ENCODE results near the gene CD274.

CD274 gene

DNA sequence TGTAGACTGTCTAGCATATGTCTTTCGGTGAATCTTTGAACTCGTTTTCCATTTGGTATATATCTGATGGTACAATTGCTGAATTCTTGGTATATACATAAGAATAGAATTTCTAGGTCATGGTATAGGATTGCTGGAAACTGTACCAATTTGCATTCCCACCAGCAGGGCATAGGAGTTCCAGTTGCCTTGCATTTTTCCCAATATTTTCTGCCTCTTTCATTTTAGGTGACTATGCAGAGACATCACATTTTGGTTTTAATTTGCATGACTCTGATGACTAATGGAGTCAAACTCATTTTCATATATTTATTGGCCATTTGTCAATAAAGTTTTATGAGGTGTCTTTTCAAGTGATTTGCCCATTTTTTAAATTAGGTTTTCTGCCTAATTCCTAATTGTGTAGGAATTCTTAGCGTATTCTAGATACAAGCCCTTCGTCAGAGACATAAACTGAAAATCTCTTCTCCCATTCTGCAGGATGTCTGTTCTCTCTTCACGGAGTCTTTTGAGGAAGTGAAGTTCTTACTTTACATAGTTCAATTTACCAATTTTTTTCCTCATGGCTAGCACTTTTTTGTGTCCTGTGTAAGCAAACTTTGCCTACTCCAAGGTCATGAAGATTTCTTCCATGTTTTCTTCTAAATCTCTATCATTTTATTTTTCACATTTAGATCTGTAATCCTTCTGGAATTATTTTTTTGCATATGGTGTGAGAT lies 31.1 kb downstream of the CD274 start:
- no peaks in the 10 kb centered on the region for H3K4me1 ChIP-seq (ENCODE audit: control insufficient read depth, insufficient read depth, low read length)
- no peaks in the 10 kb centered on the region for H3K36me3 ChIP-seq (ENCODE audit: control insufficient read depth, insufficient read depth, low read length)
- WGBS, 2 experiments, result 93 to 95% methylated on average over 4 to 5 of the region's 5 CpGs
- no peaks in the 10 kb centered on the region for H3K9me3 ChIP-seq (ENCODE audit: control insufficient read depth, low read length)
- H3K4me3 ChIP-seq (ENCODE audit: insufficient read depth, low read depth, low read length), result no peak overlapping the region
- H3K27me3 ChIP-seq (ENCODE audit: control insufficient read depth, insufficient read depth, low read length, poor library complexity, severe bottlenecking), result no peaks in the 10 kb centered on the region
- no peak overlapping the region for H3K27ac ChIP-seq (ENCODE audit: insufficient read depth, low read depth, low read length, poor library complexity, severe bottlenecking)

DNA sequence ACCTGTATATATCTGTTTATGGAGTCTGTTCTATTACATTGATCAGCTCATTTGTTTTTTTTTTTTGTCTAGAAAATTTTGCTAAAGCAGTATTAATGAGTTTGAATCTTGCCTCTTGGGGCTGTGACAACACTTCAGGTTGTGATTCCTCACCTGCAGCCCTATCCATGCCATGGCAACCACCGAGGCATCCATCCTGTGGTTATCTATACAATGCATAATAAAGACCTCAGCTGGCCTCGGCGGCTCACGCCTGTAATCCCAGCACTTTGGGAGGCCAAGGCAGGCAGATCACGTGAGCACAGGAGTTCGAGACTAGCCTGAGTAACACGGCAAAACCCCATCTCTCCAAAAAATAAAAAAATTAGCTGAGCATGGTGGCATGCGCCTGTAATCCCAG lies 31.9 kb downstream of the CD274 start:
- H3K27ac ChIP-seq (ENCODE audit: insufficient read depth, low read depth, low read length, poor library complexity, severe bottlenecking), result no peak overlapping the region
- H3K9me3 ChIP-seq (ENCODE audit: control insufficient read depth, low read length), result no peaks in the 10 kb centered on the region
- no peak overlapping the region for H3K4me3 ChIP-seq (ENCODE audit: insufficient read depth, low read depth, low read length)
- 73 to 83% methylated on average over 8 of the region's 8 CpGs for WGBS, 2 experiments
- no peaks in the 10 kb centered on the region for H3K4me1 ChIP-seq (ENCODE audit: control insufficient read depth, insufficient read depth, low read length)
- no peaks in the 10 kb centered on the region for H3K27me3 ChIP-seq (ENCODE audit: control insufficient read depth, insufficient read depth, low read length, poor library complexity, severe bottlenecking)
- no peaks in the 10 kb centered on the region for H3K36me3 ChIP-seq (ENCODE audit: control insufficient read depth, insufficient read depth, low read length)

DNA sequence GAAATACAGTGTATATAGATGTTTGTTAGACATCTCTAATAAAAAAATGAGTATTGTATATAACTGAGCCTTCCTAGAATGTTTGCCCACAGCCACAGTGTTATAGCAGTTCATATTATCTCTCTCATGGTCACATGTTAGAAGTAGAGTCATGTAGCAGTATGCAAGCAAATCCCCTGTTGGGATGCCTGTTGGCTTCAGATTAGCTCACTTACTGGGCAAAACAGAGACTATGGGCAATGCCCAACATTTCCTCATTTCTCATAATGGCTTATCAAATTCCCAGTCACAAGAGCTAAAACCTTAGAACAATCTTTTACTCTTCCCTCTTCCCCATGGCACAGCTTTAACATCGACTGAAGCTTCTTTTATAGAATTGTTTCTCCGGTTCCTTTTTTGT lies 33.0 kb downstream of the CD274 start:
- Histone ChIP-seq H3K27me3 (ENCODE audit: control insufficient read depth, insufficient read depth, low read length, poor library complexity, severe bottlenecking) (no peaks in the 10 kb centered on the region), H3K9me3 (ENCODE audit: control insufficient read depth, low read length) (no peaks in the 10 kb centered on the region), H3K4me3 (ENCODE audit: insufficient read depth, low read depth, low read length) (no peak overlapping the region), H3K36me3 (ENCODE audit: control insufficient read depth, insufficient read depth, low read length) (no peaks in the 10 kb centered on the region), H3K27ac (ENCODE audit: insufficient read depth, low read depth, low read length, poor library complexity, severe bottlenecking) (no peak overlapping the region), H3K4me1 (ENCODE audit: control insufficient read depth, insufficient read depth, low read length) (no peaks in the 10 kb centered on the region)
- 100% methylated on average over 1 to 2 of the region's 2 CpGs for WGBS, 2 experiments

DNA sequence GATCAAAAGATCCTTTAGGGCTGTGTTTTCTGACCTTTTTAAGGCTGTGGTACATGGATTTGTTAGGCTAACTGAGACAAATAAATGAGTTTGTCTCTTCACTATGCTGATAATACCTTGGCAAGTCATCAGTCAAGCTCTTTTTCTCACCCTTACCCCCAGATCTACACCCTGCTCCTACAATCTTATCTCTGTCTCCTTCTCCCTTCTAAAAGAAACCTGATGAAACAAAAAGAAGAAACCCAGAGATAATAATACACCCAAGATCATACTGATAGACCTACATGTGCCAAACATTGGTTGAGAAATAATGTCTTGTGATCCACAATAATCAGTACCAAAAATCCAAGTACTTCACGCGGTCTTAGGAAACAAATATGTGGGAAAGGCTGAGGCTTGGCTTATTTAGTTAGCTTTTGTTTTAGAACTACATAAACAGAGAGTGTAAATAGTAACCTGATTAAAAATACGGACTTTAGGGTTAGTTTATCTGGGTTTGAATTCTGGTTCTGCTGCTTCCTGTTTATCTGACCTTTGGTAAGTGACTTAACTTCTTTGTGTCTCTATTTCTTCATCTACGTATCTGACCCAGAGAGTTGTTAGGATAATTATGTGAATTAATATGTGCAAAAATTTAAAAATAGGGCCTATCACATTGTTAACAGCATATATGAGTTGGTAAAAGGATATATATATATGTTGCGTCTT lies 35.2 kb downstream of the CD274 start:
- Histone ChIP-seq H3K4me3 (ENCODE audit: insufficient read depth, low read depth, low read length) (no peak overlapping the region), H3K36me3 (ENCODE audit: control insufficient read depth, insufficient read depth, low read length) (no peaks in the 10 kb centered on the region), H3K9me3 (ENCODE audit: control insufficient read depth, low read length) (no peaks in the 10 kb centered on the region), H3K27me3 (ENCODE audit: control insufficient read depth, insufficient read depth, low read length, poor library complexity, severe bottlenecking) (no peaks in the 10 kb centered on the region), H3K27ac (ENCODE audit: insufficient read depth, low read depth, low read length, poor library complexity, severe bottlenecking) (no peak overlapping the region), H3K4me1 (ENCODE audit: control insufficient read depth, insufficient read depth, low read length) (no peaks in the 10 kb centered on the region)
- 74 to 94% methylated on average over 2 to 5 of the region's 5 CpGs for WGBS, 2 experiments

DNA sequence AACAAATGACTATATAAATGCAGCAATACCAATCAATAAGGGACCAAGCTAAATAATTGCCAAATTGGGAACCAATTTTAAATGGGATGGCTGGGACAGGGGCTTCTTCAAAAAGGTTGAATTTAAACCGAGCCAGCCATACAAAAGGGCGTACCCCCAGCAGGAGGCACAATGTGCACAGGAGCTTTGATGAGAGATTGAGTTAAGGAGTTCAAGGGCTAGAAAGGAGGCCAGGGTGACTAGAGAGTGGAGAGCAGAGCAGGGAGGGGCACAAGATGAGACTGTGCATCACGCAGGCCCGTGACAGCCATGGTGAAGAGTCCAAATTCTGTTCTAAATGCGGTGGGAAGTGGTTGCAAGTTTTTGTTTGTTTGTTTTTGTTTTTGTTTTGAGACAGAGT lies 36.6 kb downstream of the CD274 start:
- no peaks in the 10 kb centered on the region for H3K4me1 ChIP-seq (ENCODE audit: control insufficient read depth, insufficient read depth, low read length)
- no peaks in the 10 kb centered on the region for H3K36me3 ChIP-seq (ENCODE audit: control insufficient read depth, insufficient read depth, low read length)
- no peak overlapping the region for H3K4me3 ChIP-seq (ENCODE audit: insufficient read depth, low read depth, low read length)
- H3K27me3 ChIP-seq (ENCODE audit: control insufficient read depth, insufficient read depth, low read length, poor library complexity, severe bottlenecking), result no peaks in the 10 kb centered on the region
- WGBS, 2 experiments, result 93 to 94% methylated on average over 5 of the region's 5 CpGs
- no peak overlapping the region for H3K27ac ChIP-seq (ENCODE audit: insufficient read depth, low read depth, low read length, poor library complexity, severe bottlenecking)
- H3K9me3 ChIP-seq (ENCODE audit: control insufficient read depth, low read length), result no peaks in the 10 kb centered on the region

DNA sequence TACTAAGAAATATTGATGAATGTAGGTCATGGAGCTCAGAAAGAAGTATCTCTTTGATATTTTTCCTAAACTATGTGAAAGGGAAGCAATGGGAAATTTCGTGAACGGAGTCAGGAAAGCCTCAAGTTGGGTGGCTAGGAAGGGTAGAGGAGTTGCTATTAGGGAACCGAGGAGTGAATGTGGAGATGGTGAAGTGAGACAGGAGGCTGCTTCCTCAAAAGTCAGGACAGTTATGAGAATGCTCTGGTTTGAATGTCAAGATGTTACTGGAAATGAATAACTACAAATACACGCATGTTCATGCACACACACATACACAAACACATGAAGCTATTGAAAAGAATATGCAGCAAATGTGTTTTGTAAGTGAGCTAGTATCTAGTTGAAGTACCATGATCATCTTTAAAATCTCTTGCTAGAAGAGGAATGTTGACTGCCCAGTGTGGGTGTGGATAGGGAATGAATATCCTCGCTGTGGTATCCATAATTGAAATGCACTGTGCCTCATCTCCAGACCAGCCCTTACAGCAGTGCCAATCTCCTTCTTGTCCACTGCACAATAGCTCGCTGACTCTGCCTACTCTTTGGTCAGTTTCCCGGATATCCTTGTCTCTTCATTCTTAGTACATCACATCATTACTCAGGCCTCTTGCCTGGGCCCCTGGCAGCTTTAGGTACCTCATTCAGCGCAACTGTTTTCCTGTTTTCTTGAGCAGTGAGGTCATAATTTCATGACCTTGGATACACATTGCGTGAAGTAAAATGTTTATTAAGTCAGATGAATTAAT lies 38.1 kb downstream of the CD274 start:
- Histone ChIP-seq H3K4me3 (ENCODE audit: insufficient read depth, low read depth, low read length) (no peak overlapping the region), H3K36me3 (ENCODE audit: control insufficient read depth, insufficient read depth, low read length) (no peaks in the 10 kb centered on the region), H3K4me1 (ENCODE audit: control insufficient read depth, insufficient read depth, low read length) (no peaks in the 10 kb centered on the region), H3K27ac (ENCODE audit: insufficient read depth, low read depth, low read length, poor library complexity, severe bottlenecking) (no peak overlapping the region), H3K27me3 (ENCODE audit: control insufficient read depth, insufficient read depth, low read length, poor library complexity, severe bottlenecking) (no peaks in the 10 kb centered on the region), H3K9me3 (ENCODE audit: control insufficient read depth, low read length) (no peaks in the 10 kb centered on the region)
- WGBS, 2 experiments, result 93 to 94% methylated on average over 8 to 9 of the region's 9 CpGs

DNA sequence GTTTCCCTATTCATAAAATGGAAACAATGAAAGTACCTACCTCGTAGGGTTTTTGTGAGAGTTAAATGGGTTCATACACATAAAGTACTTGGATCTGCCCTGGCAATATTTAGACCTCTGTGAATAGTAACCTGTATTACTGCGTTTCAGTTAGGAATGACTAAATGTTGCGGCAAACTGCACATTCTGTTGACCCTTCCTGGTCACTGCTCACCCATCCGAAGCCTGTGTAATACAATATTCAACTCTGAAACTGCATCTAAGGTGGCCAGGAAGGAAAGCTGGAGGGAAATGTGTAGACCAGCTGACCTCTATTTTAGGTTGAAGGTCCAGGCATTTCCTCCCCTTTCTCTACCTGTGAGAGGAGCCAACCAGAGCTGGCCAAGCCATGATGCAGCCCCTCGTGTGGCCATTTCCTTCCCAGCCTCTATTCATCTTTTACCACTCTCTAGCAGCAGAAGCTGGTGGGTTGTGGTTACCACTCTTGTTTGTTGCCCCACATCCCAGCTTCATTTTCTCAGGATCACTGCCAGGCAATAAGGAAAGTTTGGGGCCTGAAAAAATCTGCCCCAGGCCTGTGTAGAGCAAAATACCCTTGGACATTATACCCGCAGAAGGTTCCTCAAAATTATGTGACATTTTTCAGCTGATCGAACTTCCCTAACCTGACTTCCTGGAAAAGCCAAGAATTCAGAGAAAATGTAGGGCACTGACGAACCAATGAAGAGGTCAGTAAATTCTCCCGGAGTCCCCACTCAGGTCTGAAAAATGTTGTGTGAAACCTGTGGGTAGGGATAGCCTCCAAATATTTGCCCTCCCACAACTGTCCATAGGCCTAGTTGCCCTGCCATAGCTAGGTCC lies 39.5 kb downstream of the CD274 start:
- Histone ChIP-seq H3K36me3 (ENCODE audit: control insufficient read depth, insufficient read depth, low read length) (no peaks in the 10 kb centered on the region), H3K27me3 (ENCODE audit: control insufficient read depth, insufficient read depth, low read length, poor library complexity, severe bottlenecking) (no peaks in the 10 kb centered on the region), H3K4me1 (ENCODE audit: control insufficient read depth, insufficient read depth, low read length) (no peaks in the 10 kb centered on the region), H3K9me3 (ENCODE audit: control insufficient read depth, low read length) (no peaks in the 10 kb centered on the region), H3K4me3 (ENCODE audit: insufficient read depth, low read depth, low read length) (no peak overlapping the region), H3K27ac (ENCODE audit: insufficient read depth, low read depth, low read length, poor library complexity, severe bottlenecking) (no peak overlapping the region)
- 90 to 94% methylated on average over 9 of the region's 9 CpGs for WGBS, 2 experiments

DNA sequence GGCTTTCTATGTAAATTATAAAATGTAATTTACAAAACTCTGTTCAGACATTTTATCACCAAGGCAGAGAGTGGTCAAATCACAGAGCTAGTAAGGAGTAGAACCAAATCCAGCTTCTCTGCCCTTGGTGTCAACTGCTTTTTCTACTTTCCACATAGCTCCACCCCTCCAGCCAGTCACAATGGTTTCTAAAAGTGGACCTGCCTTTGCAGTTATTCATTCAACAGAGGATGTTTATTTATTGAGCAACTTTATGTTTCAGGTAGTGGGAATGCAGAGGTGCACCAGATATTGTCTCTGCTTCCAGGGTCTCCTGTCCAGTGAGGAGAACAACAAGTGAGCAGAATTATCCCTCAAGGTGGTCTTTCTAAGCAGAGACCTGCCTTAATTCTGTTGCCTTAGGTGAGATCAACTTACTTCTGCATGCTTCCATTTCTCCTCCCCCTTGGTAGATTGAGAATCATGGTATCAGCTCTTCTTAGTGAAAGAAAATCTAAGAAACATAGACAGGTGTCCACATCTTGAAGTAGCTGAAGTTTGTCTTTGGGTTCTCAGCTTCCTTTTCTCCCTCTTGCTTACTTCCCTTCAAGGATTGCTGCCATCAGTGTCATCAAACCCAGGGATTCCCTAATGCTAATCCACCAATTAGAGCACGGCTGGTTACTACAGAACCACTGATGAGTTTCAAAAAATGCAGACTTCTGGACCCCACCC lies 42.8 kb downstream of the CD274 start:
- no peaks in the 10 kb centered on the region for H3K27me3 ChIP-seq (ENCODE audit: control insufficient read depth, insufficient read depth, low read length, poor library complexity, severe bottlenecking)
- H3K27ac ChIP-seq (ENCODE audit: insufficient read depth, low read depth, low read length, poor library complexity, severe bottlenecking), result no peak overlapping the region
- 86 to 88% methylated on average over 1 of the region's 1 CpG for WGBS, 2 experiments
- H3K4me3 ChIP-seq (ENCODE audit: insufficient read depth, low read depth, low read length), result no peak overlapping the region
- H3K4me1 ChIP-seq (ENCODE audit: control insufficient read depth, insufficient read depth, low read length), result no peaks in the 10 kb centered on the region
- no peaks in the 10 kb centered on the region for H3K9me3 ChIP-seq (ENCODE audit: control insufficient read depth, low read length)
- H3K36me3 ChIP-seq (ENCODE audit: control insufficient read depth, insufficient read depth, low read length), result no peaks in the 10 kb centered on the region

DNA sequence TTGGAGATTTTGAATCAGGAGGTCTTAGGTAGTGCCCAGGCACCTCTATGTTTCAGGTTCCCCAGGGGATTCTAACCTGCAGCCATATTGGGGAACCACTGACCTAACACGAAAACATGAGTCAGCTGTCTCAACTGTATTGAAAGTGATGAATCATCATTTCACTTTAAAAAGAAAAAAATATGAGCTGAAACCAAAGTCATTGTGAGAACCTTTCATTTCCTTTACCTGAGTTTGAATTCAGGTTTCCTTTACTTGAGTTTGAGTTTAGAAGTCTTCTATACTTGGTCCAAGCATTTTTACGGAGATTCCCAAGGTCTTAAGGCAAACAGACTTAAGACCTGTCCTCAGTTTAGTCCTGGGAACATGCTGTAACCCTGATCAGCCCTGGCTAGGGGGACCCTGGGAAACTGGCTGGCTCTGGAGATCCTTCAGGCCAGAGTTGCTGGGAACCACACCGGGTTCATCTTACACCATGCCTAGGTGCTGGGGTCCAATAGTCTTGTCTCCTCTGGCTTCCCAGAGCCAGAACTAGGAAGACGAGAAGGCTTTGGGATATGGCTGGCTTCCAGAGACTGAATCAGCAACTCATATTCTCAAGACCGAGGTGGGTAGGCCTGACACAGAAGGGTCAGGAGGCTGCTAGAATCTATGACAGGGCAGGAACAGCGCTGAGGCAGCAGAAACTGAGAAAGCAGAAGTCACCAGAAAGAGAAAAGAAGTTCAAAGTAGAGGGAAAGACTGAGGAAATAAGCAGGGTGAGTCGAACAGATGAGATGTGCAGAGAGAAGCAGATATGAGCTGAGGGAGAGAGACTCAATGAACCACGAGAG lies 43.6 kb downstream of the CD274 start:
- H3K27ac ChIP-seq (ENCODE audit: insufficient read depth, low read depth, low read length, poor library complexity, severe bottlenecking), result no peak overlapping the region

More for the DNA sequence above, 43.6 kb downstream of the CD274 start:
- no peak overlapping the region for H3K4me3 ChIP-seq (ENCODE audit: insufficient read depth, low read depth, low read length)
- no peaks in the 10 kb centered on the region for H3K27me3 ChIP-seq (ENCODE audit: control insufficient read depth, insufficient read depth, low read length, poor library complexity, severe bottlenecking)
- H3K9me3 ChIP-seq (ENCODE audit: control insufficient read depth, low read length), result no peaks in the 10 kb centered on the region
- H3K36me3 ChIP-seq (ENCODE audit: control insufficient read depth, insufficient read depth, low read length), result no peaks in the 10 kb centered on the region
- H3K4me1 ChIP-seq (ENCODE audit: control insufficient read depth, insufficient read depth, low read length), result no peaks in the 10 kb centered on the region
- WGBS, 2 experiments, result 94 to 97% methylated on average over 8 of the region's 8 CpGs
